GDM1 (cell line): Measurements from ENCODE around the gene CELSR3.

Source experiments
- DNase-seq: peaks from one replicate; lab custom pipeline; 2025; lab: John Stamatoyannopoulos, UW

Gene CELSR3

DNA sequence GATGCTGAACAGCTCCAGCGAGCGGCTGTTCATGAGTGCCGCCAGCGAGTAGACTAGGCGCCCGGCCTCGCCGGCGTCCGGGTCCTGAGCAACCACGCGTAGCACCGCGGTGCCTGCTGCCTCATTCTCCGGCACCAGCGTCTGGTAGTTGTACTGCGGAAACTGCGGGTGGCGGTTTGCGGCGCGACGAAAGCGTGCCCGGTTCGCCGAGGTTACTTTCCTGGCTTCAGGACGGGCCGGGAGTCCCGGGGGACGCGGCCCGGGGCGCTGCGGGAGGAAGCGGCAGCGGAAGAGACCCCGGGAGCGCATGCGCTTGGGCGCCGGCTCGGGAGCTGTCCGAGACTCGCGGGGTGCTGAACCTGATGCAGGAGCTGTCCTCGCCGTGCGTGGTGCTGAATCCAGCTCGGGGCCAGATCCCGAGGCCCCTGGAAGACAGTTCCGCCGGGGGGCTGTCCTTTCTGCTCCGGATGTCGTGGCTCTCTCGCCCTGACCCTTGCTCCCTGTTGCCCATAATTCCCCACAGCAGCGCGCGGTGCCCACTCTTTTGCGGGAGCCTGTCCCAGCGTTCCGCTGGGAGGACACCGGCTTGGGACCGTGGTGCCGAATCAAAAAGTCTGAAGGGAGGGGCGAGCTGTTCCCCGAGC lies 1.1 kb downstream of the CELSR3 start:
- DNase-seq: peak; percentile 37

DNA sequence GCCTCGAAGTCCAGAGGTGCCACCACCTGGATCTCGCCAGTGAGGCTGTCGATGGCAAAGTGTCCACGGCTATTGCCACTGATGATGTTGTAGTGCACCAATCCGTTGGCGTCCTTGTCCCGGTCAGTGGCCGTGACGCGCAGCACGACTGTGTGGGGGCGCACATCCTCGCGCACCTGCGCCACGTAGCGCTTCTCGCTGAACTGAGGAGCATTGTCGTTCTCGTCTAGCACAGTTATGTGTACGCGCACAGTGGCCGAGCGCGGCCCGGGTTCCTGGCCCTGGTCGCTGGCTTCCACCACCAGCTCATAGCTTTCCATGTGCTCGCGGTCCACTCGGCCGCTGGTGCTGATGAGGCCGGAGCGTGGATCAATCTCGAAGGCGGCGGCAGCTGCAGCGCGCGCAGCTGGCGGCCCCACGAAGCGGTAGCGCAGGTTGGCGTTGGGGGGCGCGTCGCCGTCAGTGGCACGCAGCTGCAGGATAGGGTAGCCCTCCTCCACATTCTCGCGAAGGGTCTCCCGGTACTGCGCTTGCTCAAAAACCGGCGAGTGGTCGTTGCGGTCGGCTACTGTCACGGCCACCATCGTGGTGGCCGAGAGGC lies 1.8 kb downstream of the CELSR3 start:
- DNase-seq: no peak

DNA sequence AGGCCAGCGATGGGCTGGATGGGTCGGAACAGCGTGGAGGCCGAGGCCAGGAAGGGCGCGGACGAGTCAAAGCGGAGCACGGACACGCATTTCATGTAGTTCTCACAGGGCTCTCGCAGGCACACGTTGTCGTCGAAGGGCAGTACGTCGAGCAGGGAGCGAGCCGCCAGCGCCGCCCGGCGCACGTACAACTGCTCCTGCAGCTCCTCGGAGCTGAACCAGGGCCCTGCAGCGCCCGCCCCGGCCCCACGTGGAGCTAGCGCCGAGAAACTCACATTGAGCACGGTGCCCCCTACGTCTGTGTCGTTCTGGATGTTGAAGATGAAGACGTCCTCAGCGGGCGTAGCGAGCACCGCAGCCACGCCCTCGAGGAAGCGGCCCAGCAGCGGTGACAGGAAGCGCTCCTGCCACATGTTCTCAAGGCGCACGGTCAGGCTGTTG lies 5.8 kb downstream of the CELSR3 start:
- DNase-seq: no peak

DNA sequence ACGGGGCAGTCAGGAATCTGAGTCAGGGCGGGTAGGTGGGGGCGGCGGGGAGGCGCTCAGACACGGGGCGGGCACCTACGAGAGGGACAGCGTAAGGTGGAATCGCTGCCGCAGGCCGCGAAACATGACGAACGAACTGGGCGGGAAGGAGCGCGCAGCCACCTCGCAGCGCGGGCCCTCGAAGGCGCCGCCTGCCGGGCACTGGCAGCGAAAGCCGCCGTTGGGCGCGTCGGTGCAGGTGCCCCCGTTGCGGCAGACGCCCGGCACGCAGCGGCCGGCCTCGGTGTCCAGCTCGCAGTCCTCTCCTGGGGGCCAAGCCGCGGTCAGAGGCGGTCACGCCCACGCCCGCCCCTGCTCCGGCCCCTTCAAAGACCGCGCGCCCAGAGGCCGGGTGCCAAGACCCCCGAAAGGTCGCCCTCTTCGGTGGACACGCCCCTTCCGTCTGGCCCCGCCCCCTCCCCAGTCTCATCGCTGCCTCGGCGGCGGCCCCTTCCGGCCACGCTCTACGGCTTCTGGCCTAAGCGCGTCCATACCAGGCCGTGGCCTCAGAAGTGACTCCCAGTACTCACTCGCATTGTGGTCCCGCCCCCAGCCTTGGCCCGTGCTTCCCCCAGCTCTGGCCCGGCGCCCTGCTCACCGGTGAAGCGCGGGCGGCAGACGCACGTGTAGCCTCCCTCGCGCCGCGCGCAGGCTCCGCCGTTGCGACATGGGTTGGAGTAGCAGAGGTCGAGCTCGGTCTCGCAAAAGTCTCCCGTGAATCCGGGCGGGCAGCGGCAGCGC lies 6.4 kb downstream of the CELSR3 start:
- peak; percentile 65 for DNase-seq

DNA sequence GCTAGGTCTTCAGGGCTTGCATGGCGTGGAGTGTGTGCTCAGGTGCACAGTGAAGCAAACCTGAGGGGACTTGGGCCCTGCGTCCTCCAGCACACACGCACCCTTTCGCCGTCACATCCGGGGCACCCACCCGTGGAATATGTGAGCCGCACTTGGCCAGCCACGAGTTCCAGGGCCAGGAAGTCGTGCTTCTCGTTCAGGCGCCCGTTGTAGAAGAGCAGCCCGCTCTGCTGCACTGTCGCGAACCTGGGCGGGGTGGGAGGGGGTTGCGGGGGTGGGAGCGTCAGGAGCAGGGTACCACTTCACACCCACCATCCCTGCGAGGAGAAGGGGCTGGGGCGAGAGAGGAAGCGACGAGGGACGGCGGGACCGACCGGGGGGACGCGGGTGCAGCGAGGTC lies 7.1 kb downstream of the CELSR3 start:
- DNase-seq: no peak

DNA sequence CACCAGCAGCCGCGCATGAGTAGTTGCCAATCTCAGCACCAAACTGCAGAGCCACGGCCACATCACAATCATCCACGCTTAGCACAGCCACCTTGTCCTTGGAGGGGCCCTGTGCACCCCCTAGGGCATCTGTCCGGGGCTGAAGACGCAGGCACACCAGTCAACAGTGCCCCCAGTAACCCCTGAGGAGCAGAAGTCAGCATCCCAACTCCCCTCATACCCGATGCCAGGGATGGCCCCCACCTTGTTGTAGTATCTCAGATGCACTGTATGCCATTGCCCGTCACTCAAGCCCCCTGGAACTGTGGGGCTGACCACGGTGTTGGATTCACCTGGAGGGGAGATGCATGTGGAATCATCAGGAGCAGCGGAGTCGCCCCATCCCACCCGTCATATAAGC lies 7.6 kb downstream of the CELSR3 start:
- DNase-seq: no peak

DNA sequence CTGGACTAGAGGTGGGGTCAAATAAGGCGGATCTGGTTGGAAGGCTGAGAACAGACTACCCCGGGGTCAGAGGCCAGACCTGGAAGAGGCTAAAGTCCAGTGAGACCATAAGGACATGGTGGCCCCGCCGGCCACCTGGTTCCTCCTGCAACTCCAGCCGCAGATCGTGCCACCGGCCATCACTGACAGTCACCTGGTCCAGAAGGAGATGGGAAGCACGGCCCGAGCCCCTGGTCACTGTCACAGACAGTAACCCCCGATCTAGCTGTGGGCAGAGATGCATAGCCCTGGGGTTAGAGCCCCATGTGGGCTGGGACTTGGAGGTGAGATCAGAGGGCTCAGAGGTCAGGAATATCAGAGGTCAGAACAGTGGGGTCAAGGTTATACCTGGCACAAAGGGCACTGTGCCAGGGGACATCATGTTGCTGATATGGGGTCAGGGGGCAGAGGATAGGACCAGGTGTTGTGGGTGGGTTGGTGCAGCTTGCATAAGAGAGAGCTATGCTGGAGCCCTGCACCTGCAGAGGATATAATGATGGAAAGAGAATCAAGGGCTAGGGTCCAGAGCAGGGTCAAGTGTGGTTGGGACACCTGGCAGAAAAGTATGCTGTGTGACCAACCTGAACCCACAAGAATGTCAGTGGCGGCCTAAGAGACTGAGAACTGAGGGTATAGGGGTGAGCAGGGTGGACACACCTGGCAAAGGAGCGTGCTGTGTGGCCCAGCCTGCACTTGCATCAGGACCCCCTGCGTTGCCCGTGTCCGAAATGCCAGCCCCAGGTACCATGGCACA lies 9.6 kb downstream of the CELSR3 start:
- DNase-seq: no peak

DNA sequence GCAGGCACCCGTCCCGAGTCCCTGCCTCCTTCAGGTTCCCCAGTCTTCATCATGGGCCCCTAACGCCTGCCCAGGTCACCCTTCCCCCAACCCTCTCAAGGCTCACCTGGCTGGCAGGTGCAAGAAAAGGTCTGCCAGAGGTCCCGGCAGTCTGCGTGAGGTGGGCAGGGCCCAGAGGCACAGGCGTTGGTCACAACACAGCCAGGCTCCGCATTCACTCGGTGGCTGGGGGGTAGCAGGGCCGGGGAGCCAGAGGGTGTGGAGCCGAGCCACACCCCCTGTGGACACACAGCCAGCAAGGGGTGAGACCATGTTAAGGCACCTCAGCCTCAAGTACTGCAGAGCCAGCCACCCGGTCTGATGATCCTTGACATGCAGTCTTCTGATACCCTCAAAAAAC lies 10.9 kb downstream of the CELSR3 start:
- no peak for DNase-seq

DNA sequence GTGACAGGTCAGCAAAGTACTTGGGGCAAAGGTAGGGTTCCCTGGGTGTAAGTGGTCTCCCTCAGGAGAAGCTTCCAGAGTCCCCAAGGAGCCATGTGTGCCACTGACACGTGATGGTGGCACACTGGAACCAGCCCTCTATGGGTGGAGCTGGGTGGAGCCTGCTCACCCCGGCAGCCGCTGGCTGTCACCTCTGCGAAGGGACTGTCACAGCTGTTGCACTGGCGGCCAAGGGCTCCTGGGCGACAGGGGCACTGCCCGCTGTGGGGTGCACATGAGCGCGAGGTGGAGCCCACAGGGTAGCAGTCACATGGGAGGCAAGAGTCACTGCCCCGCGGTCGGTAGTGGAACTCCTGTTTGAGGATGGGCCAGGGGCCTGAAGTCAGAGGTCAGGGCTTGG lies 12.0 kb downstream of the CELSR3 start:
- DNase-seq: no peak

DNA sequence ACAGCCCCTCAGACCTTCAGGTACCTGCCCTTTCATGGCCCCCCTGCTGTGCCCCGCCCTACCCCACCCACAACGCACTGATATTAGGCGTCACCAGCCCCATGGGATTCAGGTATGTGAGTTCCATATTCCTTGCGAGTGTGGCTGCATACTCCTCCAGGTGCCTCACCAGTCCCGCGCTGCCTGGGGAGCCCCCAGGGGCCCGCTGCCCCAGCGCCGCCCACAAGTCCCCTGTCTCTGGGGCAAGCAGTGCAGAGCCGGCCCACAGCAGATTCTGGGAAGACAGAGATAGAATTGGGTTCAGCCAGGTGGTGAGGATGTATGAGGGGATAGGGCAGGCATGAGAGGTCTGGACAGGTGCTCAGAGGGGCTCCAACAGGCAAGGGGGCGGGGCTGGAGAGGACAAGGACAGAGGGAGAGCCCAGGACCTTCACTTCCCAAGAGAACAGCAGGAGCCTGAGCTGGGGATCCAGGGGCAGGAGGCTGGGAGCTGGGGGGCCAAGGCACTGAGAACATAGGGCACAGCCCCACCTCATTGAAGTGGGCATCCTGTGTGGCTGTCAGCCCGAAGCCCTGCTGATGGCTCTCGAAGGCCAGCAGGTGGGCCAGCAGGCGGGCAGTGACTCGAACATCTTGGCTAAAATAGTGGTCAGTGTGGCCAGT lies 14.4 kb downstream of the CELSR3 start:
- no peak for DNase-seq

DNA sequence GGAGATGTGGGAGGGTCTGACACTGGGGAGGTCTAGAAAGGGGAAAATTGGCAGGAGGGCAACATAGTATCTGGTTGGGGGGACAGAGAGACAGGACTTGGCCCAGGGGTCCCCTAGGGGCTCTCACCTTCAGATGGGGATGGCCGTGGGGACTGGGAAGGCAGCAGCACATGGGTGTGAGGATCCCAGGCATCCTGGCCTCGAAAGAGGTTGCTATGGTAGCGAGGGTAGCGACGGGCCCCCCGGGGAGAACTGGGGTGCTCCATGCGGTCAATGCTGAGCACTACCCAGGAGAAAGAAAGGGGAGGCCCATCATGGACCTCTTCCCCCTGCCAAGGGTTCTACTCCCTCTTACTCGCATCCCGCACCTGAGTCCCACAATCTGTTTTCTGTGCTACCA lies 15.0 kb downstream of the CELSR3 start:
- no peak for DNase-seq

DNA sequence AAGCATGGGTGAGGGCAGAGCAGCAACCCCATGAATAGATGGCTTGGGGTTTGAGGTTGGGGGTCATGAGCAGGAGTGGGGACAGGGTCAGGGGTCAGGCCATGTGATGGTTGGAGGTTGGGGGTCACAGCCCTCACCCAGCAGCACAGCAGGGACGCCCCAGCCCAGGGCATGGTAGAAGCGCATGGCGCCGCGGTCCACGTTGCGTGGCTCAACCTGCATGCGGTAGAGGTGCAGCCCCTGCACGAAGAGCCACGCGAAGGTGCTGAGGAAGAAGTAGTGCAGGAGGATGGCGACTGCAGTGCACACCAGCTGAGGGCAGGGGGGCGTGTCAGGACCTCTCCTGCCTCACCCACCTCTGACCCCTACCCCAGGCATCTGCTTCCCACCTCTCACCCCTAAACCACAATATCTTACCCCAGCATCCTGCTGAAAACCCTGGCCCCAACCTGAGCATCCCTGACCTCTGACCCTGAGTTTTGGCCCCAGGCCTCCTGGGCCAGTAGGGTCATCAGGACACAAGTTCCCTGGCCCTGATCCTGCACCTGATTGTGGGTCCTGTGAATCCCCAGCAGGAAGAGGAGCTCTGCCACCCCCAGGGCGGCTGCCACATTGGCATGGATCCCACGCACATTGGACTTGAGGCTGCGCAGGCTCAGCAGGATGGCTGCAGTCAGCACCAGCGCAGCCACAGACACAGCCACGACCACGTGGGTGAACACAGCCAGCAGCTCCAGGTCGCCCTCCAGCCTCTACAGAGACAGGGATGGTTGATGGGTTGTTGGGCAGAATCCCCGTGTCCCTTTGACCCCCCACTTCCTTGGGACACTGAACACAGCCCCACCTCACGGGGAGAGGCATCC lies 17.6 kb downstream of the CELSR3 start:
- no peak for DNase-seq

DNA sequence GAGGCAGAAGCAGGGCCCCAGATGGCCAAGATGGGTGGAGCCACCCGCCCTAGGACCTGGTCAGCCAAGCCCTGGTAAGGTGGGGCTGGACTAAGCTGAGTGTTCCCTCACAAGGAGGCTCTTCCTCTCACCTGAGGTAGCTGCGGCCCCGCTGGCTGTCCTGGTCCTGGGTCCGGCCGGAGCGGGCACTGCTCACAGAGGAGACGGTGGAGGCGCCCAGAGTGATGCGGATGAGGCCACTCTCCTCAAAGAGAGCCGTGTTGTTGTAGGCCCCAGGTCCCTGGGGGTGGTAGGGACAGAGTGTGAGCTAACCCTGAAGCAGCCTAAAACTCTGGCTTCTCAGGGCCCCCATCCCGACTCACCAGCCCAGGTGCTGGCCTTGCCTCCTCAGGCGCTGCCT lies 20.1 kb downstream of the CELSR3 start:
- no peak for DNase-seq

DNA sequence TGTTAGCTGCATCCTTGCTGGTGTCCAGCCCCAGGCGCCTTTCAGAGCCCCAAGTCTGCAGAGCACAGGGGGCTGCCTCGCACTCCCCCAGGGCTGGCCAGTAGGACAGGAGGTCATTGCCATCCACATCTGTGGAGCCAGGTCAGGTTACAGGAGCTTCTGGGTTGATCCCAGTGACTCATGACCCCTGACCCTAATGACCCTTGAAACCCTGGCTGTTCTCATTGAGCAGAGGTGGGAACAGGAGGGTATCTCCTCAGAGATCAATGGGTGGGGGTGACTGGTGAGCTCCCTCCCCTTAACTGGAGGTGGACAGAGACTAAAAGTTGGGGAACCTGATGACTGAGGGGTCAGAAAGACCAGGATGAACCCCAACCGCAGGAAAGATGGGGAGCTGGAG lies 21.3 kb downstream of the CELSR3 start:
- DNase-seq: no peak

DNA sequence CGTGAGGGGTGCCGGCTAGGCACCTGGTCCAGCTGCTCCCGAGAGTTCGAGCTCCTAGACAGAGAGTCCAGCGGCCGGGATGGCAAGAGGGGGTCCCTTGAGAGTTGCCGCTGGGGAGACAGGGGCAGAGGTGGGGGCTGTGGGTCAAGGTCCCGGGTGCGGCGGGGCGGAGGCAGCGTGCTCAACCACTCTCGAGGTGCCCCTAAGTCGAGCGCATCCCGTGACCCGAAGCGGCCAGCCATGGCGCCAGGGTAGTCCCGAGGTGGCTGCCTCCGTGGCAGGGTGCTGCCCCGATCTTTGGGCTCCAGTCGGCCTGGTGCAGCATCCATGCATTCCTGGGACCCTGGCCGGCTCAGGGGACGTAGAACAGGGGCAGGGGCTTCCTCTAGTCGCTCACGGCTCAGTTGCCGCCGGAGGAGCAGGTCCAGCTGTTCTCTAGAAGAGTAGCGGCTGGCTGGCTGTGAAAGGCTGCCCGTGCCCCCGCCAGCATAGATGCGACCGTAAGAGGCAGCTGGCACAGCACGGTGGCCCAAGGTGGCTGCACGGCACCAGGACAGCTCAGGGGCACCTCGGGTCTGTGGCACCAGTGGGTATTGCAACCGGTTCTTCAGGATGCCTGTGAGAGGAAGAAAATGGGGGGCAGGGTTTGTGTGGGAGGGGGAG lies 22.6 kb downstream of the CELSR3 start:
- no peak for DNase-seq

DNA sequence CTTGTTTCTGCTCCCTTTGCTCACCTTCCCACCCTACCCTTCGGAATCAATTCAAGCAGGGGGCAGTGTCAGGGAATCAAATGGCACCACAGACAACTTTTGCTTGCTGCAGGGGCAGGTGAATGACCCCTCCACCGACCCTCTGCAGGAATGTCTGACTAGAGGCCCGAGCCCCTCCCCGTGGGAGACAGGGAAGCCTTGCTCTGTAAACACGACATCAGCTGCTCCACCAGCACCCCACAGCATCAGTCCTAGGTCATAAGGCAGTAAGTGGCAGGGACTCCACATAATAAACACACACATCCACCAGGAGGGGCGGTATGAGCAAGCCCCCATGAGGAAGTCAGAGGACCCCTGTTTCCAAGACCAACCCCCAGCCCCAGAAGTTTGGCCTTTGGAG lies 25.4 kb downstream of the CELSR3 start:
- DNase-seq: no peak

DNA sequence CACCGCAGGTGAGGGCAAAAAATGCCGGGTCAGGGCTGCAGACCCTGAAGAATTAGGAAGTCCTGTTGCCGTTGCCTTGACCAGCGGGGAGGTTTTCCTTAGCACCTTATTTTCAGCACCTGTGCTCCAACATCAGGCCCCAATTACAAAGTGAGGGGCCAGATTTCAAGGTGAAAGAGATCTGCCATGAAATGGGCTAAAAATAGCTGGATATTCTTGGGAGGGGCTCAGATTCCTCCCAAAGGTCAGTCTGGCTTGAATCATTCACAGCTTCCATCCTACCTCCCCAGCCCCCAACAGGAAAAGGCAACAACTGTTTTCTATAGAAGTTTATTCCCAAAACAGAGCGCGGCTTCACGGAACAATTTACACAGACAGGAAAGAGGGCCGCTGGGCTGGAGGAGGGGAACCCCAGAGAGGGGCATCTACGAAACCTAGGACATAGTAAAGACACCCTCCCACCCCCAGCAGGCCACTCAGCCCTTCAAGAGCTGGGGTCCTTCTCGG lies 26.5 kb downstream of the CELSR3 start:
- no peak for DNase-seq

DNA sequence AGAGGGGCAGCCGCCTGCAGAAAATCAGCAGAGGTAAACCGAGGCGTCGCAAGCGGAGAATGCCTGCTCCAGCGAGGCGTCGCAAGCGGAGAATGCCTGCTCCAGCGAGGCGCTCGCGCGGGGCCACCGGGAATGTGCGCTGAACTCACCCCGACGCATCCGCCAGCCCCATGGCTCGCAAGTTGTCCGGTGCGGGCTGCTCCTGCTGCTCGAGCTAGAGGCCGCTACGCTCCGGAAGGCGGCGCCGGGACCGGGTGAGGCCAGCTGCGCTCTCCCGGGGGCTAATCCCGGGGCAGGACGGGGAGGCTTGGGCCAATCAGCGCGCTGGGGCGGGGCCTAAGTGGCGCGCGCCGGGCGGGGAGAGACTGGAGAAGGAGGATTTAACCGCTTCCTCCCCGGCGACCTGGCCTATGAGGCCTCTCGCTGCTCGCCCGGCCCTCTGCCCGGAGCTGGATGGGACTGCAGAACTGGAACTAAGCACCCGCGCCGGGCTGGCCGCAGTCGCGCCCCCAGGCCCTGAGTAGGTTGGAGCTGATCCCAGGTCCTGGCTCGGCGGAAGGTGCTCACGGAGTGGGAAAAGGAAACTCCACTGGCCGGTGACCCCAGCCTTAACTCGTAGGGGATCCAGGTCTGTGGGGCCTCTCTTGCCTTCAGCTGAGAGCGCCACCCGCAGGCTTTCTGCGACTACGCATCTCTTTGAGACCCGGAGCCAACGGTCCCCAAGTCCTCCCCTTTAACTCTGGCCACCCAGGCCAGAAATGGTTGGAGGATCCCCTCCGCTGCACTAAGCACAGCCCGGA lies 27.3 kb downstream of the CELSR3 start, which contains the start of gene SLC26A6:
Gene SLC26A6 (minus strand): TSS at position 240 of the 800 bp plus-strand sequence. CDS start 68 bp downstream, at position 172.
- DNase-seq: peak; percentile 94

DNA sequence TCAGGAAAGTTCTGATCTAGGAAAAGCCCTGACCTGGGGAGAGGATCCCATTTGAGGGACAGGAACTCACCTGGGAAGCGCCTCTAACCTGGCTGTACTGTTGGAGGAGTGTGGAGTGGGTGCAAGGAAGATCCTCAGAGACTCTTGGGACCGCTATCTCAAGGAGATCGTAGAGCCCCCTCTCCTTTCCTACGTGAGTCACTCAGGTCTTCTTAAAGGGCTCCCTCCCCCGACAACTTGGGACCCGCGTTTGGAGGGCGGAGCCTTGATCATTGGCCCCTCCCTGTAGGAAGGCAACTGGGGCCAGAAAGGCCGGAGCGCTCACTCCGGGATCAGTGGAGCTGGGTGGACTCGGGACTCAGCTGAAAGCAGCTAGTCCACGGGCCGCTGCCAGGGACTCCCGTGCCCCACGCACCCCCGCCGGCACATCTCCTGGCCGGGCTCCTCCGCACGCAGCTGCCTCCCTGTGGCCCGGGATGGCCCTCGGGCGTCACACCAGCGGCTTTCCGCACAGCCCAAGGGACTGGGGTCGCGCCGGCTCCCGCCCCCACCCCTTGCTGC lies 27.9 kb downstream of the CELSR3 start:
- peak; percentile 23 for DNase-seq
